Stimulated activated naive CD8-positive, alpha-beta T cell treated with anti-CD3 and anti-CD28 coated beads, Interleukin-15, Interleukin-2, amounts not matched to agents 100 U/mL and 50 U/mL, for 24 hours (primary cell): ENCODE results near the gene CD4.
A peak's percentile ranks its signal among the peaks of the same experiment; 100 is the strongest.

Experiments
- ATAC-seq: fragments of 150-1000 bp; cut with Tn5 transposase; one replicate; pipeline ENCODE4 v1.10.0; 2021
- DNase-seq: peaks from one replicate; pipeline ENCODE4 v3.0.0; 2021

Gene CD4

GRCh38 chr12:6817098-6817497, 27.8 kb downstream of the CD4 start:
- DNase-seq (no peak), ATAC-seq (no peak)

GRCh38 chr12:6817662-6818157, 28.4 kb downstream of the CD4 start:
- no peak for ATAC-seq
- DNase-seq: no peak

- DNase-seq (no peak), ATAC-seq (no peak)
Measured at GRCh38 chr12:6818222-6818621, 28.9 kb downstream of the CD4 start.

- no peak for ATAC-seq
- DNase-seq: no peak
Measured at GRCh38 chr12:6818645-6819044, 29.3 kb downstream of the CD4 start.

- ATAC-seq (no peak), DNase-seq (no peak)
Measured at GRCh38 chr12:6819106-6820030, 30.0 kb downstream of the CD4 start.

- DNase-seq (no peak), ATAC-seq (no peak)
Measured at GRCh38 chr12:6820166-6820565, 30.8 kb downstream of the CD4 start.

GRCh38 chr12:6821591-6822425, 32.5 kb downstream of the CD4 start, which contains the start of gene GPR162:
Gene GPR162, plus strand, starts transcription at chr12:6821821. Its CDS starts 2,078 bp downstream, at chr12:6823899.
- DNase-seq (no peak), ATAC-seq (no peak)

- DNase-seq (no peak), ATAC-seq (no peak)
Measured at GRCh38 chr12:6822426-6823135, 33.3 kb downstream of the CD4 start.

GRCh38 chr12:6823182-6824084, 34.1 kb downstream of the CD4 start:
- DNase-seq: no peak
- no peak for ATAC-seq

GRCh38 chr12:6824085-6824775, 34.9 kb downstream of the CD4 start:
- no peak for DNase-seq
- no peak for ATAC-seq

GRCh38 chr12:6824901-6825381, 35.6 kb downstream of the CD4 start:
- ATAC-seq (no peak), DNase-seq (no peak)

- ATAC-seq: peak; percentile 78
Measured at GRCh38 chr12:6825398-6826124, 36.2 kb downstream of the CD4 start.

GRCh38 chr12:6826125-6826733, 36.9 kb downstream of the CD4 start:
- ATAC-seq: no peak
- DNase-seq: no peak

More at GRCh38 chr12:6825398-6826124, 36.2 kb downstream of the CD4 start:
- peak; percentile 90 for DNase-seq

GRCh38 chr12:6826734-6827436, 37.6 kb downstream of the CD4 start:
- no peak for ATAC-seq
- DNase-seq: no peak

- DNase-seq (peak; percentile 71), ATAC-seq (no peak)
Measured at GRCh38 chr12:6827437-6827911, 38.1 kb downstream of the CD4 start.

GRCh38 chr12:6827982-6828780, 38.9 kb downstream of the CD4 start, which contains the start of gene P3H3:
Gene P3H3, plus strand, starts transcription at chr12:6828407. Its CDS starts 34 bp downstream, at chr12:6828441.
- ATAC-seq: peak; percentile 8
- DNase-seq: peak; percentile 30
